Bladder microvascular endothelial cell (primary cell): ENCODE measurements around the gene PRH1. TPM values are rescaled to one million over a fixed set of nuclear protein-coding genes. Genes with fewer than 3 reads are reported as not detected.

ENCODE experiments used
- total RNA-seq: library from RNA; depleted of rRNA; stranded (reverse); fragments of >200 nt; gene quantifications from 2 replicates; pipeline ENCODE4 v1.2.3, GENCODE V29; 2014

PRH1 gene
- total RNA-seq: 2.8 and 36.3 TPM in 2 replicates

GRCh38 chr12:10884086-10884725, at the start of gene PRH1:
Gene PRH1, minus strand, starts transcription at chr12:10884255. Its CDS starts 38 bp downstream, at chr12:10884217.

GRCh38 chr12:10928746-10929286, 44.8 kb upstream of the PRH1 start, which contains the start of gene PRH2:
Gene PRH2, plus strand, starts transcription at chr12:10929236. Its CDS starts 38 bp downstream, at chr12:10929274.

GRCh38 chr12:10909462-10909861, 25.4 kb upstream of the PRH1 start, which contains the start of gene TAS2R13:
Gene TAS2R13, minus strand, starts transcription at chr12:10909562. Its CDS starts 264 bp downstream, at chr12:10909298.

DNA sequence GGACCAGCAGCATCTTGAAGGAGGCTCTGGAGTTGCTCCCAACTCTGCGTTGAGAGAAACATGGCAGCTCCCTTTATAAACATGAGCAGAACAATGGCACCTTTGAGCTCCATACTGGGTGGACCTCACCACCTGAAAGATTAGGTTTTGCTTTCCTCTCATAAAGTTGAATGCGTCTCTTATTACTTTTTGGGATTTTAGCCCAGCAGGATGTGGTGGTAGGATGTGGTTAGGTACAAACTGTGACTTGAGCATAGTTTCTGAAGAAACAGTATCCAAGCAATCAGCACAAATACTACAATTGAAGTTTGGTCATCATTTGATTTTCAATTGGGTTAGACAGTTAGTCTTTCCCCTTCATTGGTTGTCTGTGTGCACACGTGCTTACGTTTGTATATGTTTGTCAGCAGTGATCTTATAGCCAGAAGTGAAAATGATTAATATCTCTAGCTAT, 34.6 kb downstream of the PRH1 start, which contains the start of gene PRR4:
Gene PRR4 (minus strand): TSS at position 51 of the 454 bp plus-strand sequence. CDS start 38 bp downstream, at position 13.

Other genes starting within 250 kb of the PRH1 start
- 6.0 and 8.4 TPM in 2 replicates for gene STYK1, start 210.2 kb downstream of the PRH1 start, total RNA-seq
- gene YBX3, start 160.9 kb downstream of the PRH1 start, total RNA-seq: 92.8 and 196 TPM in 2 replicates
- not detected in 2 replicates for gene TAS2R7, start 81.6 kb downstream of the PRH1 start, total RNA-seq
- gene TAS2R8, start 77.0 kb downstream of the PRH1 start, total RNA-seq: not detected in 2 replicates
- 0.13 TPM in 1 of 2 replicates, not detected in the other for gene TAS2R9, start 74.1 kb downstream of the PRH1 start, total RNA-seq
- gene TAS2R10, start 57.9 kb downstream of the PRH1 start, total RNA-seq: 0.16 and 0.76 TPM in 2 replicates
- gene PRR4, start 34.8 kb downstream of the PRH1 start, total RNA-seq: 0.16 and 1.0 TPM in 2 replicates
- 0.65 and 3.3 TPM in 2 replicates for gene TAS2R13, start 25.3 kb upstream of the PRH1 start, total RNA-seq
- gene PRH2, start 45.0 kb upstream of the PRH1 start, total RNA-seq: 0.19 TPM in 1 of 2 replicates, not detected in the other
- 1.3 and 4.2 TPM in 2 replicates for gene TAS2R14, start 55.0 kb upstream of the PRH1 start, total RNA-seq
- 1.1 and 9.0 TPM in 2 replicates for gene TAS2R50, start 102.7 kb upstream of the PRH1 start, total RNA-seq
- gene TAS2R20, start 114.0 kb upstream of the PRH1 start, total RNA-seq: 1.6 and 8.5 TPM in 2 replicates
- gene TAS2R19, start 138.4 kb upstream of the PRH1 start, total RNA-seq: 2.1 and 15.5 TPM in 2 replicates
- 1.3 and 9.3 TPM in 2 replicates for gene TAS2R31, start 147.2 kb upstream of the PRH1 start, total RNA-seq
- 1.5 and 6.5 TPM in 2 replicates for gene TAS2R46, start 178.0 kb upstream of the PRH1 start, total RNA-seq
- 4.0 TPM in 1 of 2 replicates, not detected in the other for gene TAS2R43, start 208.1 kb upstream of the PRH1 start, total RNA-seq